HepG2 (cell line): Measurements from ENCODE around the gene ERBB3. TPM values are rescaled to one million over a fixed set of nuclear protein-coding genes. Genes with fewer than 3 reads are reported as not detected.

Experiments
- CBX2 ChIP-seq, 2 experiments: fragments of 200-600 bp in 1 of 2; sonication (generic); formaldehyde crosslinking in 1 of 2; IDR thresholded peaks; 2 replicates each; pipeline versions ENCODE4 v1.7.0 to v1.8.1; 2018 to 2022; ENCODE audit warnings: low read depth in 2 of 2, low read length in 1 of 2, mild to moderate bottlenecking in 1 of 2, missing genetic modification reagents in 1 of 2
- CEBPB ChIP-seq: IDR thresholded peaks from 2 replicates; pipeline ENCODE4 v1.6.1; 2011; ENCODE audit warnings: low read depth, low read length, improper control_type of control experiment, borderline replicate concordance
- DNMT3B ChIP-seq: conservative IDR thresholded peaks from 2 replicates; pipeline ENCODE4 v1.6.1; 2016; ENCODE audit warnings: missing biosample characterization, control low read depth
- HHEX ChIP-seq: IDR thresholded peaks from 2 replicates; pipeline ENCODE4 v1.6.1; 2016; ENCODE audit warnings: control low read depth
- MLLT10 ChIP-seq: sonication (generic); formaldehyde crosslinking; IDR thresholded peaks from 2 replicates; pipeline ENCODE4 v1.4.0; 2020; ENCODE audit warnings: missing genetic modification reagents
- NR2C2 ChIP-seq: sonication (generic); formaldehyde crosslinking; IDR thresholded peaks from 2 replicates; pipeline ENCODE4 v1.4.0; 2020; ENCODE audit warnings: missing genetic modification reagents, mild to moderate bottlenecking, moderate library complexity, borderline replicate concordance
- SP140L ChIP-seq: sonication (generic); formaldehyde crosslinking; IDR thresholded peaks from 2 replicates; pipeline ENCODE4 v1.4.0; 2020; ENCODE audit warnings: missing genetic modification reagents, borderline replicate concordance
- SP5 ChIP-seq: IDR thresholded peaks from 2 replicates; pipeline ENCODE4 v1.6.1; 2016; ENCODE audit warnings: low read depth, borderline replicate concordance
- THAP11 ChIP-seq: IDR thresholded peaks from 2 replicates; pipeline ENCODE4 v1.6.1; 2016; ENCODE audit warnings: missing biosample characterization, missing genetic modification reagents
- ZBTB20 ChIP-seq: sonication (generic); formaldehyde crosslinking; IDR thresholded peaks from 2 replicates; pipeline ENCODE4 v1.8.1; 2023; ENCODE audit warnings: missing genetic modification reagents, low read depth, mild to moderate bottlenecking, borderline replicate concordance
- ZC3H13 ChIP-seq: sonication (generic); formaldehyde crosslinking; IDR thresholded peaks from 2 replicates; pipeline ENCODE4 v1.8.1; 2023; ENCODE audit warnings: mild to moderate bottlenecking, missing genetic modification reagents, moderate library complexity
- ZEB1 ChIP-seq: IDR thresholded peaks from 2 replicates; pipeline ENCODE4 v1.6.1; 2012; ENCODE audit warnings: mild to moderate bottlenecking, low read depth, inconsistent platforms; ENCODE audit not compliant: insufficient replicate concordance
- ZKSCAN8 ChIP-seq: IDR thresholded peaks from 2 replicates; pipeline ENCODE4 v1.6.1; 2016; ENCODE audit warnings: borderline replicate concordance, missing genetic modification reagents, missing compliant biosample characterization
- ZNF441 ChIP-seq: sonication (generic); formaldehyde crosslinking; IDR thresholded peaks from 2 replicates; pipeline ENCODE4 v1.7.0; 2021; ENCODE audit warnings: missing genetic modification reagents, borderline replicate concordance
- ZSCAN5A ChIP-seq: sonication (generic); formaldehyde crosslinking; IDR thresholded peaks from 2 replicates; pipeline ENCODE4 v1.8.0; 2022; ENCODE audit warnings: mild to moderate bottlenecking, missing genetic modification reagents, borderline replicate concordance
- polyA plus RNA-seq, 8 experiments: library from polyadenylated mRNA; depleted of rRNA in 3 of 8; stranded (reverse) in 7 of 8; unstranded in 1 of 8; fragments of >200 nt; fragmentation: Illumina TruSeq in 4 of 8; extraction: Trizol in 4 of 8; gene quantifications; 2 replicates each; pipeline versions ENCODE4 v1.2.1 to v1.2.3, GENCODE V29; 2011 to 2016; ENCODE audit warnings: low read depth in 4 of 8, missing spikeins in 1 of 8, mixed read lengths in 1 of 8; ENCODE audit not compliant: insufficient read depth in 1 of 8
- total RNA-seq, 5 experiments: library from RNA; depleted of rRNA; stranded (reverse); fragments of >200 nt; fragmentation: Illumina TruSeq; extraction: Trizol; gene quantifications; 2 replicates each; pipeline ENCODE4 v1.2.3, GENCODE V29; 2016; ENCODE audit warnings: low read depth in 1 of 5
- TF ChIP-seq, protein P1 (sequence below), 2 experiments: sonication (generic) in 1 of 2; formaldehyde crosslinking in 1 of 2; IDR thresholded peaks; 2 replicates each; pipeline versions ENCODE4 v1.6.1 to v1.9.0; 2014 to 2022; ENCODE audit warnings: antibody characterized with exemption in 1 of 2, borderline replicate concordance in 1 of 2, inconsistent platforms in 1 of 2, low read depth in 1 of 2, missing genetic modification reagents in 1 of 2
- TF ChIP-seq, protein P2 (sequence below): sonication (generic); formaldehyde crosslinking; IDR thresholded peaks from 2 replicates; pipeline ENCODE4 v1.5.0; 2020; ENCODE audit warnings: mild to moderate bottlenecking, missing genetic modification reagents

Gene ERBB3
- total and polyA plus RNA-seq, 2 of the 13 experiments (the other 11 are each of a cell fraction or from before 2014, with no cell fraction given), result 93.6 to 358 TPM

DNA sequence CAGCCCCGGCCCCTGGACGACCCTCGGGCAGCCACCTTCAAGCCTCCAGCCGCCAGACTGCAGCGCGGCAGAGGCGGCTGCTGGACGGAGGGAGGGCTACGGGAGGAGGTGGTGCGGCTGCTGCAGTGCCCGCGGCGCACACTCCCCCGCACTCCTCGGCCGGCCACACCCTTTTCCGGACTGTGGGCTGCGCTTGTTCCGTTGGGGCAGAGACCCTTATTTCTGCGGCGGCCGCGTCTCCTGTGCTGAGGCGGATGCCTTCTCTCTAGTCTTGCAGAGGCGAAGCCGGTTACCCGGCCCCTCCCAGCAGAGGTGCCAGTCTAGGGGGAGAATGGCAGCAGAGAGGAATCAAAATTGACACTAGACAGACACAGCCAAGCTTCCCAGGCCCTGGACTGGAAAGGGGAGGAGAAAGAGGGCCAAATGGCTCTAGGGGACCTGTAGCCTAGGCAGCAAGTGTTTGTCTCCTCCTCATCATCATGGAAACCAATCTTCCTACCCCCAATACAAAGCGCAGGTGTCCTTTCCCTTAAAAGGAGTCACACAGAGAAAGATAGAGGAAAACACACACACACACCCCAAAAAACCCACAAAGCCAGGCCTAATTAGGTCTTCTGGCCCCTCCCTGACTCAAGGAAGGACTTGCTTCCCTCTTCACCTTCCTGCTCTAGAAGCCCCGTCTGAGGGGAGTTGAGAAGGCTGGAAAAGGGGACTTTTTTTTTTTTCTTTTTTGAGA lies 49.4 kb downstream of the ERBB3 start (continued):
- no peak for TF ChIP-seq ZSCAN5A (CRISPR knock-in tag)
- TF ChIP-seq MLLT10 (CRISPR knock-in tag), result no peak
- TF ChIP-seq CEBPB, result no peak
- TF ChIP-seq ZC3H13 (CRISPR knock-in tag), result no peak
- TF ChIP-seq ZKSCAN8, result no peak
- TF ChIP-seq, protein P1, sequence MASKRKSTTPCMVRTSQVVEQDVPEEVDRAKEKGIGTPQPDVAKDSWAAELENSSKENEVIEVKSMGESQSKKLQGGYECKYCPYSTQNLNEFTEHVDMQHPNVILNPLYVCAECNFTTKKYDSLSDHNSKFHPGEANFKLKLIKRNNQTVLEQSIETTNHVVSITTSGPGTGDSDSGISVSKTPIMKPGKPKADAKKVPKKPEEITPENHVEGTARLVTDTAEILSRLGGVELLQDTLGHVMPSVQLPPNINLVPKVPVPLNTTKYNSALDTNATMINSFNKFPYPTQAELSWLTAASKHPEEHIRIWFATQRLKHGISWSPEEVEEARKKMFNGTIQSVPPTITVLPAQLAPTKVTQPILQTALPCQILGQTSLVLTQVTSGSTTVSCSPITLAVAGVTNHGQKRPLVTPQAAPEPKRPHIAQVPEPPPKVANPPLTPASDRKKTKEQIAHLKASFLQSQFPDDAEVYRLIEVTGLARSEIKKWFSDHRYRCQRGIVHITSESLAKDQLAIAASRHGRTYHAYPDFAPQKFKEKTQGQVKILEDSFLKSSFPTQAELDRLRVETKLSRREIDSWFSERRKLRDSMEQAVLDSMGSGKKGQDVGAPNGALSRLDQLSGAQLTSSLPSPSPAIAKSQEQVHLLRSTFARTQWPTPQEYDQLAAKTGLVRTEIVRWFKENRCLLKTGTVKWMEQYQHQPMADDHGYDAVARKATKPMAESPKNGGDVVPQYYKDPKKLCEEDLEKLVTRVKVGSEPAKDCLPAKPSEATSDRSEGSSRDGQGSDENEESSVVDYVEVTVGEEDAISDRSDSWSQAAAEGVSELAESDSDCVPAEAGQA (IDR thresholded peaks at IDR 0.05; ENCODE audit: low read depth), result no peak
- TF ChIP-seq, protein P1 (CRISPR knock-in tag; IDR thresholded peaks at IDR 0.05; ENCODE audit: borderline replicate concordance), result no peak
- TF ChIP-seq SP140L (CRISPR knock-in tag), result no peak
- no peak for TF ChIP-seq HHEX (CRISPR knock-in tag)
- TF ChIP-seq ZNF441 (CRISPR knock-in tag), result no peak
- TF ChIP-seq DNMT3B (CRISPR knock-in tag), result peak; percentile 53; the same call in 1 of the 2 replicates
- no peak for TF ChIP-seq NR2C2 (CRISPR knock-in tag)
- TF ChIP-seq SP5, result 0 out of 2 replicates have a peak, but pooled peaks have one; percentile 25
- no peak for TF ChIP-seq CBX2 (IDR thresholded peaks at IDR 0.05; ENCODE audit: low read depth, low read length)
- no peak for TF ChIP-seq CBX2 (CRISPR knock-in tag; IDR thresholded peaks at IDR 0.05; ENCODE audit: low read depth)
- TF ChIP-seq THAP11, result peak; percentile 25; the same call in 1 of the 2 replicates
- TF ChIP-seq, protein P2, sequence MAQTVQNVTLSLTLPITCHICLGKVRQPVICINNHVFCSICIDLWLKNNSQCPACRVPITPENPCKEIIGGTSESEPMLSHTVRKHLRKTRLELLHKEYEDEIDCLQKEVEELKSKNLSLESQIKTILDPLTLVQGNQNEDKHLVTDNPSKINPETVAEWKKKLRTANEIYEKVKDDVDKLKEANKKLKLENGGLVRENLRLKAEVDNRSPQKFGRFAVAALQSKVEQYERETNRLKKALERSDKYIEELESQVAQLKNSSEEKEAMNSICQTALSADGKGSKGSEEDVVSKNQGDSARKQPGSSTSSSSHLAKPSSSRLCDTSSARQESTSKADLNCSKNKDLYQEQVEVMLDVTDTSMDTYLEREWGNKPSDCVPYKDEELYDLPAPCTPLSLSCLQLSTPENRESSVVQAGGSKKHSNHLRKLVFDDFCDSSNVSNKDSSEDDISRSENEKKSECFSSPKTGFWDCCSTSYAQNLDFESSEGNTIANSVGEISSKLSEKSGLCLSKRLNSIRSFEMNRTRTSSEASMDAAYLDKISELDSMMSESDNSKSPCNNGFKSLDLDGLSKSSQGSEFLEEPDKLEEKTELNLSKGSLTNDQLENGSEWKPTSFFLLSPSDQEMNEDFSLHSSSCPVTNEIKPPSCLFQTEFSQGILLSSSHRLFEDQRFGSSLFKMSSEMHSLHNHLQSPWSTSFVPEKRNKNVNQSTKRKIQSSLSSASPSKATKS (CRISPR knock-in tag), result no peak
- TF ChIP-seq ZEB1, result no peak
- TF ChIP-seq ZBTB20 (CRISPR knock-in tag), result no peak
